AG10803 (cell line): ENCODE measurements around the gene DIAPH3.
"Not testable (repeated sequence)": the region's sequence is repeated elsewhere in the genome, so short reads cannot be mapped to it uniquely, and the experiment has no call there.

Experiments used
- DNase-seq: peaks from one replicate; pipeline ENCODE4 v3.0.0; 2010; ENCODE audit warnings: low read depth
- H3K4me3 ChIP-seq: 2 replicates; pipeline ENCODE4 v1.5.1; 2011; ENCODE audit warnings: mild to moderate bottlenecking, low read length, control low read depth
- CTCF ChIP-seq: conservative IDR thresholded peaks from 2 replicates; pipeline ENCODE4 v1.5.1; 2011; ENCODE audit warnings: mild to moderate bottlenecking, low read length, control low read depth, inconsistent platforms

The DIAPH3 gene

DNA sequence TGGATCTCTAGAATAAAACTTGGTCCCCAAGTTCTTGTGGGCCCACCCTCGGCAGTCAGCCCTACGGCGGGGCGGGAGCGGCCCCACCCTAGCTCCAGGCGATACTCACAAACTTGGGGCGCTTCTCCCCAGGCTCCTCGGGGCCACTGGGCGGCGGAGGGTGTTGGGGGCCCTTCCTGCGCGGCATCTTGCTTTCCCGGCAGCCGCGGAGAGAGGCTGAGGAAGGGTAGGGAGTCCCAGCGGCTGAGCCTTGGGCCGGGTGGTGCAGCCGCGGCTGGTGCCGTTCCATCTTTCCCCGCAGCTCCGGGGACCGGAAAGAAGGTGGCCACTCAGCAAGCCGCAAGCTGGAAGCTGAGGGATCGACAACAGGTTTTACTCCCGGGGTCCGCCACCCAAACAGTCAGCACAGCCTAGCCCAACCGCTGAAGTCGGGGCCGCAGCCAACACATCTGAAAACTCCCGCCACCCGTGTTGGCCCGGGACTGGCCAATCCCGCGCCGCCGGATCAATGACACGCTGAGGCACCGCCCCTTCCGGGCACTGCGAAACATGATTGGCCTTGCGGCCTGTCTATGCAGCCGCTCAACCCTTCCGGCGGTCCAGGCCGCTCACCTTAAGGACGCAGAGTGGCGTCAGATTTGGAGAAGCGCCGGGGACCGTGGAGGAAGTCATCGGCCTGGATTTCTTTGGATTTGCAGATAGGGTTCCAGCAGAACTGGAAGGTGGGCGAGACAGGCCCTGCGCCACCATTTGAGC lies at the start of gene DIAPH3:
Gene DIAPH3 (minus strand): TSS at position 451 of the 756 bp plus-strand sequence. CDS start 162 bp downstream, at position 289.
- peak within 1 kb of the TSS; percentile 91 for H3K4me3 ChIP-seq
- peak; percentile 95 for DNase-seq
- no peak for TF ChIP-seq CTCF

GRCh38 chr13:60213236-60213744 lies 49.6 kb upstream of the DIAPH3 start:
- no peak for TF ChIP-seq CTCF
- no peak for DNase-seq
- H3K4me3 ChIP-seq = no peak overlapping the region

GRCh38 chr13:60211548-60211947 lies 47.8 kb upstream of the DIAPH3 start:
- no peak for DNase-seq
- no peak overlapping the region for H3K4me3 ChIP-seq
- TF ChIP-seq CTCF = no peak

GRCh38 chr13:60210510-60211330 lies 47.0 kb upstream of the DIAPH3 start:
- H3K4me3 ChIP-seq = no peak overlapping the region
- no peak for DNase-seq
- TF ChIP-seq CTCF = no peak

GRCh38 chr13:60205499-60205898 lies 41.8 kb upstream of the DIAPH3 start:
- DNase-seq, H3K4me3 ChIP-seq: not testable (repeated sequence)

- no peak for TF ChIP-seq CTCF
- H3K4me3 ChIP-seq = no peak overlapping the region
- no peak for DNase-seq
Measured at GRCh38 chr13:60201286-60201685, 37.6 kb upstream of the DIAPH3 start.

GRCh38 chr13:60195893-60196292 lies 32.2 kb upstream of the DIAPH3 start:
- H3K4me3 ChIP-seq, DNase-seq: not testable (repeated sequence)

GRCh38 chr13:60182907-60183306 lies 19.2 kb upstream of the DIAPH3 start:
- TF ChIP-seq CTCF = no peak
- no peak overlapping the region for H3K4me3 ChIP-seq
- no peak for DNase-seq
